Measurements from ENCODE around the gene HIVEP3.

HIVEP3 gene

GRCh38 chr1:41582351-41582750 lies 336.4 kb downstream of the HIVEP3 start:
- TF ChIP-seq, protein P1, sequence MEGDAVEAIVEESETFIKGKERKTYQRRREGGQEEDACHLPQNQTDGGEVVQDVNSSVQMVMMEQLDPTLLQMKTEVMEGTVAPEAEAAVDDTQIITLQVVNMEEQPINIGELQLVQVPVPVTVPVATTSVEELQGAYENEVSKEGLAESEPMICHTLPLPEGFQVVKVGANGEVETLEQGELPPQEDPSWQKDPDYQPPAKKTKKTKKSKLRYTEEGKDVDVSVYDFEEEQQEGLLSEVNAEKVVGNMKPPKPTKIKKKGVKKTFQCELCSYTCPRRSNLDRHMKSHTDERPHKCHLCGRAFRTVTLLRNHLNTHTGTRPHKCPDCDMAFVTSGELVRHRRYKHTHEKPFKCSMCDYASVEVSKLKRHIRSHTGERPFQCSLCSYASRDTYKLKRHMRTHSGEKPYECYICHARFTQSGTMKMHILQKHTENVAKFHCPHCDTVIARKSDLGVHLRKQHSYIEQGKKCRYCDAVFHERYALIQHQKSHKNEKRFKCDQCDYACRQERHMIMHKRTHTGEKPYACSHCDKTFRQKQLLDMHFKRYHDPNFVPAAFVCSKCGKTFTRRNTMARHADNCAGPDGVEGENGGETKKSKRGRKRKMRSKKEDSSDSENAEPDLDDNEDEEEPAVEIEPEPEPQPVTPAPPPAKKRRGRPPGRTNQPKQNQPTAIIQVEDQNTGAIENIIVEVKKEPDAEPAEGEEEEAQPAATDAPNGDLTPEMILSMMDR (IDR thresholded peaks at IDR 0.05; ENCODE audit: low read depth, low read length): no peak
- no peak overlapping the region for H3K4me3 ChIP-seq (ENCODE audit: low read depth, low read length)

DNA sequence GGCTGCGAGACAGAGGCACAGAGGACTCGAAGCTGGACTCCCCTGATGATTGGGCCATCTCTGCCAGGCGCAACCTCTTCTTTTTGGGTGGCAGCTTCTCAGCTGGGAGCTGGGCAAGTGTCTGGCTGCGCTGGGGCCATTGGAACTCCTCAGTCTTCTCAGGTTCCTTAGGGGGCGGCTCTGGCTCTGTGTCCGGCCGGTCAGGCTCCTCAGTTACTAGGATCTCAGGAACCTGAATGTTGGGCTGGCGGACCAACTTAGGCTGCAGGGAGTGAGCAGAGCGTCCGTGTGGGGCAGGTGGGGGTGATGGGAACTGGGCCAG lies 336.8 kb downstream of the HIVEP3 start:
- TF ChIP-seq, protein P1 (IDR thresholded peaks at IDR 0.05; ENCODE audit: low read depth, low read length): no peak
- no peak overlapping the region for H3K4me3 ChIP-seq (ENCODE audit: low read depth, low read length)

GRCh38 chr1:41581216-41582003 lies 337.3 kb downstream of the HIVEP3 start:
- TF ChIP-seq, protein P1 (IDR thresholded peaks at IDR 0.05; ENCODE audit: low read depth, low read length): no peak
- H3K4me3 ChIP-seq (ENCODE audit: low read depth, low read length): no peak overlapping the region

- TF ChIP-seq, protein P1 (IDR thresholded peaks at IDR 0.05; ENCODE audit: low read depth, low read length): no peak
- no peak overlapping the region for H3K4me3 ChIP-seq (ENCODE audit: low read depth, low read length)
Observed at GRCh38 chr1:41580520-41581172, 338.1 kb downstream of the HIVEP3 start.

- TF ChIP-seq, protein P1 (IDR thresholded peaks at IDR 0.05; ENCODE audit: low read depth, low read length): no peak
- H3K4me3 ChIP-seq (ENCODE audit: low read depth, low read length): no peak overlapping the region
Observed at GRCh38 chr1:41580021-41580420, 338.7 kb downstream of the HIVEP3 start.

DNA sequence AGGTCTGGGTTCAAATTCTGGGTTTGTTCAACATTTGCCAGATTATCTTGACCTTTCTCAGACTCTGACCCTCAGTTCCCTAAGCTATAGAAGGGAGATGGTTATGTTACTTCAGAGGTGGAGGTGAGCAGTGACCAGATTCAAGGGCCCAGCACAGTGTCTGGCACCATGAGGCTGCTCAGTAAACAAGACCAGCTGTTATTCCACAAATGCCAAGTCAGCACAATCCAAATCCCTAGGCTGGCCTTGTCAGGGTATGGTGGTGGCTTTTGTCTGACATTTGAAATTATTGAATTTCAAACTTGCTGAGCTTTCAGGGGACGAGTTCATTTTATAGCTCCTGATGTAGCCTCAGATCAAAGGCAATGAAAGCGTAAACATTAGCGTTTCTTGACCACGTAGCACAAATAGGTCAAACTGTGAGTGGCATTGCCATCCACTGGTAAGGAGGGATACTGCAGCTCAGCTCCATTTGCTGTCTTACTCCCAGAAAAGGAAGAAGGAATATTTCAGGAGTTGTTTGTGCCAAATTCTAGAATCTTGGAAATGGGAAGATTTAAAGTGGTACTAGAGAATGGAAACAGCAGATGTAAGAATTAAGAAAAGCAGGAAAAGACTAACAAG lies 339.9 kb downstream of the HIVEP3 start:
- H3K4me3 ChIP-seq (ENCODE audit: low read depth, low read length): no peak overlapping the region
- TF ChIP-seq, protein P1 (IDR thresholded peaks at IDR 0.05; ENCODE audit: low read depth, low read length): peak; percentile 48

DNA sequence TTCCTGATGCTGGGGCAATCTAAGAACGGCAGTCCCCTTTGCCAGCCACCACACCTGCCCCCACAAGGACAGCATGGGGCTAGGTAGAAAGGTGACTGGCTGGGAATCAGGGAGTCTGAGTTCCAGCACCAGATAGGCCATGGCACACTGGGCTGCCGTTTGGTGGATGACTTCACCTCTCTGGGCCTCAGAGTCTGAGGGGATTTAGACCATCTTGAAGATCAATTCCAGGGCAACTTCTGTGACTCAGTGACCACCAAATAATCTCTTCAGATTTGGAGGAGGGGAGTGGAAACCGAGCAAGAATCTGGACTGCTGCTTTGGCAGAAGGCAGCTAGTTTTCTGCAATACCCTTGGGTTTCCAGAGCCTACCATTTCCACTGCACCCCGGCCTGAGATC lies 342.1 kb downstream of the HIVEP3 start:
- H3K4me3 ChIP-seq (ENCODE audit: low read depth, low read length): no peak overlapping the region
- TF ChIP-seq, protein P1 (IDR thresholded peaks at IDR 0.05; ENCODE audit: low read depth, low read length): no peak

Data from WI38 (cell line).